Ishikawa (cell line): ENCODE data around the gene ZCCHC2.
A peak's percentile ranks its signal among the peaks of the same experiment; 100 is the strongest.

Source experiments
- CEBPB ChIP-seq: IDR thresholded peaks from 2 replicates; pipeline ENCODE4 v1.6.1; 2012
- CREB1 ChIP-seq: IDR thresholded peaks from 2 replicates; pipeline ENCODE4 v1.6.1; 2012; ENCODE audit warnings: low read depth
- EGR1 ChIP-seq: IDR thresholded peaks from 2 replicates; pipeline ENCODE4 v1.6.1; 2012
- EP300 ChIP-seq: IDR thresholded peaks from 2 replicates; pipeline ENCODE4 v1.6.1; 2012; ENCODE audit warnings: borderline replicate concordance
- FOXM1 ChIP-seq: IDR thresholded peaks from 2 replicates; pipeline ENCODE4 v1.6.1; 2012; ENCODE audit warnings: low read depth, borderline replicate concordance
- NFIC ChIP-seq: IDR thresholded peaks from 2 replicates; pipeline ENCODE4 v1.6.1; 2012
- RAD21 ChIP-seq: IDR thresholded peaks from 2 replicates; pipeline ENCODE4 v1.6.1; 2012; ENCODE audit warnings: low read depth
- REST ChIP-seq: IDR thresholded peaks from 2 replicates; pipeline ENCODE4 v1.6.1; 2012; ENCODE audit warnings: low read depth, mild to moderate bottlenecking
- TAF1 ChIP-seq: IDR thresholded peaks from 2 replicates; pipeline ENCODE4 v1.6.1; 2012; ENCODE audit warnings: low read depth, mild to moderate bottlenecking
- TCF12 ChIP-seq: IDR thresholded peaks from 2 replicates; pipeline ENCODE4 v1.6.1; 2012; ENCODE audit warnings: low read depth
- TEAD4 ChIP-seq: IDR thresholded peaks from 2 replicates; pipeline ENCODE4 v1.6.1; 2012
- YY1 ChIP-seq: IDR thresholded peaks from 2 replicates; pipeline ENCODE4 v1.6.1; 2012; ENCODE audit warnings: low read depth
- ZBTB7A ChIP-seq: IDR thresholded peaks from 2 replicates; pipeline ENCODE4 v1.6.1; 2012; ENCODE audit warnings: low read depth
- TF ChIP-seq, protein P1 (sequence below): IDR thresholded peaks from 2 replicates; pipeline ENCODE4 v1.6.1; 2012
- TF ChIP-seq, protein P2 (sequence below): IDR thresholded peaks from 2 replicates; pipeline ENCODE4 v1.6.1; 2012

ZCCHC2 gene

GRCh38 chr18:62522504-62523254, at the start of gene ZCCHC2:
Gene ZCCHC2 (plus strand): TSS chr18:62523025. CDS start chr18:62523425, 400 bp downstream.
- TF ChIP-seq CREB1: peak; percentile 73
- no peak for TF ChIP-seq YY1
- TF ChIP-seq REST: no peak; the same call in 1 of the 2 replicates
- TF ChIP-seq, protein P1, sequence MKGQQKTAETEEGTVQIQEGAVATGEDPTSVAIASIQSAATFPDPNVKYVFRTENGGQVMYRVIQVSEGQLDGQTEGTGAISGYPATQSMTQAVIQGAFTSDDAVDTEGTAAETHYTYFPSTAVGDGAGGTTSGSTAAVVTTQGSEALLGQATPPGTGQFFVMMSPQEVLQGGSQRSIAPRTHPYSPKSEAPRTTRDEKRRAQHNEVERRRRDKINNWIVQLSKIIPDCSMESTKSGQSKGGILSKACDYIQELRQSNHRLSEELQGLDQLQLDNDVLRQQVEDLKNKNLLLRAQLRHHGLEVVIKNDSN: peak; percentile 70
- TF ChIP-seq TAF1: peak; percentile 100
- no peak for TF ChIP-seq EP300
- TF ChIP-seq EGR1: no peak
- TF ChIP-seq RAD21: no peak
- no peak for TF ChIP-seq ZBTB7A
- TF ChIP-seq CEBPB: no peak
- peak; percentile 33; the same call in 1 of the 2 replicates for TF ChIP-seq TEAD4
- TF ChIP-seq NFIC: no peak
- TF ChIP-seq FOXM1: no peak
- TF ChIP-seq, protein P2, sequence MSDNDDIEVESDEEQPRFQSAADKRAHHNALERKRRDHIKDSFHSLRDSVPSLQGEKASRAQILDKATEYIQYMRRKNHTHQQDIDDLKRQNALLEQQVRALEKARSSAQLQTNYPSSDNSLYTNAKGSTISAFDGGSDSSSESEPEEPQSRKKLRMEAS: peak; percentile 90
- TF ChIP-seq TCF12: peak; percentile 53; the same call in 1 of the 2 replicates

DNA sequence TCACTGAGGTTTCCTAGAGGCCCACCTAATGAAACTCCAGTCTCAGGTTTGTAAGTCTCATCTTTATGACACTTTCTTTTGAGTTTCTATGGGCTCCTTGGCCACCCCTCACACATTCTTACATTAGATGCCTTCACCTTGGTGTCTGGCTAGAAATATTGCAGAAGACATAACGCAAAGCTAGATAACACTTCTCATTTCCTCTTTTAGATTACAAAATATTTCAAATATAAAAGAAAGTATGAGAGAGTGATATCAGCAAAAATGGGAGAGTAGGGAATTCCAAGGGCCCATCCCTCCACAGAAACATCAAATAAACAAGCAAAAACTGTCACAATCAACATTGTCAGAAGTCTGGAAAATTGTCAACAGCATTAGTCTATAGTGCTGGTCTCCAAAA, 43.3 kb upstream of the ZCCHC2 start:
- TF ChIP-seq ZBTB7A (no peak), TEAD4 (no peak), YY1 (no peak), RAD21 (no peak), TCF12 (no peak), REST (no peak)
- TF ChIP-seq, protein P1: no peak
- TF ChIP-seq, protein P2: no peak

- TF ChIP-seq TAF1 (no peak), RAD21 (no peak), TCF12 (no peak), TEAD4 (no peak), EP300 (no peak), REST (no peak), YY1 (no peak), NFIC (no peak)
- TF ChIP-seq, protein P1: no peak
Observed at GRCh38 chr18:62480927-62481326, 41.9 kb upstream of the ZCCHC2 start.

DNA sequence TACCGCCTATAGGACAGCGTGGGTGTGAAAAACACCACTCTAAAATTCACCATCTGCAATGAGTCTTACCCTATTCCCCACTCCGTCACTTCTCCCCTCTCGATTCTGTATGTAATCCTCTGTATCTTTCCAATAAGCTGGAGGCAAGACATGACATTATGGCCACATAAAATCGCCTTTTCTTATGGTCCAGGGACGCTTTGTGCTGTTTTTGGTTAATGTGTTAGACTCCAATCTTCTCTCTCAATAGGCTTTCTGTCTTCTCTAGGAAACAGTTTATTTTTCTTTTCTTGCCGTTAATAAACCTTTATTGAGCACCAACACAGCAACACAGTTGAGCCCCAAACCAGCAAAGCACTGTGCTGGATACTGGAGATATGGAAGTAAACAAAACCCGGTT, 37.9 kb upstream of the ZCCHC2 start:
- TF ChIP-seq RAD21 (no peak), TAF1 (no peak), EGR1 (no peak), EP300 (no peak), TCF12 (no peak), NFIC (no peak), YY1 (no peak), ZBTB7A (no peak), CEBPB (no peak), CREB1 (no peak), TEAD4 (no peak), FOXM1 (no peak), REST (no peak)
- TF ChIP-seq, protein P2: no peak
- TF ChIP-seq, protein P1: no peak
